AG09319 (cell line): ENCODE measurements around the gene MPP1.

ENCODE experiments used
- DNase-seq: peaks from one replicate; pipeline ENCODE4 v3.0.0-alpha.2; 2010; ENCODE audit warnings: low read depth; ENCODE audit errors: extremely low read depth
- TF ChIP-seq, protein P1 (sequence below): IDR thresholded peaks from 2 replicates; pipeline ENCODE4 v1.5.1; 2011; ENCODE audit warnings: low read depth, mild to moderate bottlenecking, inconsistent platforms, low read length, moderate library complexity

The MPP1 gene

DNA sequence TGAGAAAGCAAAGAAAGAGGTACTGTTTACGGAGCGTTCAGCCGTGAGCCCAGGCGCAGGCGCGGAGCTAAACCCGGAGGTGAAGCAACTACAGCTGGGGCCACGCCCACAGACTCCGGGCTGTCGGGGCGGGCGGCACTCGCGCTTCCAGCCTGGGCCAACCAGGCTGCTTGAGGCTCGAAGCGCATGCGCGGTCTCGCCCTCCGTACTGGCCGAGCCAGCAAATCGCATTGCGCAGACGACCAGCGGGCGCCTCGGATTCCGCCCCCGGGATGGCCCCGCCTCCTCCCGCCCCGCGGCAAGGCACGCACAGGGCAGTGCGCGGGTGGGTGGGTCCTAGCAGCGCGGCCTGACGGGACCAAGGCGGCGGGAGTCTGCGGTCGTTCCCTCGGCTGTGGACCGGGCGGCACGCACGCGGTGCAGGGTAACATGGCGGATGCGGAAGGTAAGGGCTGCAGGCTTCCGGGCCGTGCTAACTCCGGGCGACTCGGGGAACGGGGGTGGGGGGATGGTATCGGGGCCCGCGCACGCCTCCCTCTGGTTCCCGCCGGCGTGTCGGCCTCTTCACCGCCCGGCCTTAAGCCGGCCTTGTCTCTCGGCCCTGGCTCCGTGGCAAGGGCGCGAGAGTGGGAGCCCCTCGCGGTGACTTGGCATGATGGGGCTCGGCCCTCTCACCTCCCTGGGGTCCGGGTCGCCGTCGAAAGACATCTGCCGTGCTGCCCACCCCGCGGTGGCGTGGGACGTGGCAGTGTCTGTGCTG lies 42.6 kb downstream of the MPP1 start, which contains the start of gene DKC1:
Gene DKC1 (plus strand): TSS at position 328 of the 760 bp plus-strand sequence. CDS start 102 bp downstream, at position 430.
- TF ChIP-seq, protein P1, sequence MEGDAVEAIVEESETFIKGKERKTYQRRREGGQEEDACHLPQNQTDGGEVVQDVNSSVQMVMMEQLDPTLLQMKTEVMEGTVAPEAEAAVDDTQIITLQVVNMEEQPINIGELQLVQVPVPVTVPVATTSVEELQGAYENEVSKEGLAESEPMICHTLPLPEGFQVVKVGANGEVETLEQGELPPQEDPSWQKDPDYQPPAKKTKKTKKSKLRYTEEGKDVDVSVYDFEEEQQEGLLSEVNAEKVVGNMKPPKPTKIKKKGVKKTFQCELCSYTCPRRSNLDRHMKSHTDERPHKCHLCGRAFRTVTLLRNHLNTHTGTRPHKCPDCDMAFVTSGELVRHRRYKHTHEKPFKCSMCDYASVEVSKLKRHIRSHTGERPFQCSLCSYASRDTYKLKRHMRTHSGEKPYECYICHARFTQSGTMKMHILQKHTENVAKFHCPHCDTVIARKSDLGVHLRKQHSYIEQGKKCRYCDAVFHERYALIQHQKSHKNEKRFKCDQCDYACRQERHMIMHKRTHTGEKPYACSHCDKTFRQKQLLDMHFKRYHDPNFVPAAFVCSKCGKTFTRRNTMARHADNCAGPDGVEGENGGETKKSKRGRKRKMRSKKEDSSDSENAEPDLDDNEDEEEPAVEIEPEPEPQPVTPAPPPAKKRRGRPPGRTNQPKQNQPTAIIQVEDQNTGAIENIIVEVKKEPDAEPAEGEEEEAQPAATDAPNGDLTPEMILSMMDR, result peak; percentile 18
- DNase-seq, result peak; percentile 88

DNA sequence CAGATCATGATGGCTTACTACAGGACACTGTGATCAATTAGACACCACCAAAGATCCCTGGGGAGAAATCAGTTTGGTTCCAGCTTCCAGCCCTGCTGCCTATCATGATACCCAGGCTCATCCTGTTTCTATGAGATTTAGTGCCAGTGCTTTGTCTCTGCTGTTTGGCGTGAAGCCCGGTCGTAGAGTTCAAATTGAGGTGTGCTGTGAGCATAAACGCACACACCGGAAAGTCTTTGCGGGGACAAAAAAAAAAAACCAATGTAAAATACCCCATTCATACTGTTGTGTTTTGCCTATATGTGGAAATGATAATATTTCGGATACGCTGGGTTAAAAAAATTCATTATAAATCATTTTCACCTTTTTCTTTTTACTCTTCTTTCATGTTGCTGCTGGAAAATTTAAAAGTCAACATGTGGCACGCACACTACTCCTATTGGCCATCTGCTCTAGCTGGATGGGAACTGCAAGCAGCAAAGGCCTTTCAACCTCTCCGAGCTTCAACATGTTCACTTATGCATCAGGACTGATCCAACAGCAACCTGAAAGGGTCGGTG lies 43.2 kb downstream of the MPP1 start:
- TF ChIP-seq, protein P1, result no peak
- DNase-seq, result no peak

DNA sequence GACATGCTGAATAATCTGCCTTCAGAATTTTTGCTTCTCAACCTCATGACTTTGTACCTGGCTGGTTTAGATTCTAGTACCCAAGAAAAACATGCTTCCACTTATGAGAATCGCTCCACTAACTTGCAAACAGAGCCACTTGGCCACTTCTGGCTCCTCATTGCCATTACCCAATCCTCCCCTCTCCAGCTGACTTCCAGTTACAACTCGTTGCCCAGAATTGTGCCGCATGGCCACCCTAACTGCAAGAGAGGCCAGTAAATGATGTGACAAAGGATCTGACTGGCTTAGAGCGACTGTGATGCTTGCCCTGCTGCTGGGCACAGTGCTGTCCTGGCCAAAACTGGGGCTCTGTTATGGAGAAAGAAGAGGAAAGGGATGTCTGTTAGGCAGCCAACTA lies 46.6 kb downstream of the MPP1 start:
- DNase-seq, result no peak
- TF ChIP-seq, protein P1, result no peak

DNA sequence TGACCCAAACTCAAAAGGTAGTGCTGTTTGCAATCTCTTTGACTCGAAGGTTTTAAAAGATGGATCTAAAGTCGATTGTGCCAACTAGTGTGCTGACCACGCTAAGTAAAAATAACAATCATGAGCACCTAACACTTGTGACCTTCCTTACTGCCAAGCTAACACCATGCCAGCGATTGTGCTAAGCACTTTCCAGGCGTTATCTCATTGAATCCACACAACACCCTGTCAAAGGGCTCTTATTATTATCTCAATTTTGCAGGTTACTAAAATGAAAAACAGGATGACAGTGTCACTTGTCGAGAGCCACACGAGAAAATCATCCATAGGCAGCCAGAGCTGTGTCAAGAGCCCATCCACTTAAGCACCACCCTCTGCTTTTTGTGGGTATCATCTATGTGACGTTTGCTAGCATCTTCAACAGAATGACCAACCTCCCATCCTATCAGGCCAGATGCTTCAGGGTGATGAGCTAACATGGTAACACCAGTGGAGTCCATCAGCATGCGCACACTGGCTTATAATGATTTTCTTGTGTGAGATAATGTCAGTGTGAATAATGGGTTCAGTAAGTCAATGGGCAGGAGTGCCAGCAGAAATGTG lies 53.5 kb downstream of the MPP1 start:
- TF ChIP-seq, protein P1, result no peak
- no peak for DNase-seq

DNA sequence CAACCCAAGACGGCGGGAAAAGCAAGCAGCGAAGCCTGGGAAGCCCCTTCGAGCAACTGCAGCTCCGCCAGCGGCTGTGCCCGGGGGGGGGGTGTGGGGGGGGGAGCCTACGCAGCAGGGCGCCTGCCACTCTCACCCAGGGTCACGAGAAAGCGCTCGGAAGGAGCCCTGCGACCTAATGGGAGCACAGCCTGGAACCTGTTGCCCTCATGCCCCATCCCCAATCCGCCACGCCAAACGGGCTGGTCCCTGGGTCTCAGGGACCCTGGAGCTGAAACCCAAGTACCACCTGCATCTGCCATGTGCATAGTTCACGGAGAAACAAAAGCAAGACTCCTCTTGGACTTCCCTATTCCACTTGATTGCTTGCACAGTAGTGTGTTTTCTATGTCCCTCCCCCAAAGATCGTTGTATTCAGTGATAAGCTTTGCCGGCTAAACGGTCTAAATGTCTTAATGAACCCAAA lies 54.0 kb downstream of the MPP1 start:
- TF ChIP-seq, protein P1, result no peak
- no peak for DNase-seq

DNA sequence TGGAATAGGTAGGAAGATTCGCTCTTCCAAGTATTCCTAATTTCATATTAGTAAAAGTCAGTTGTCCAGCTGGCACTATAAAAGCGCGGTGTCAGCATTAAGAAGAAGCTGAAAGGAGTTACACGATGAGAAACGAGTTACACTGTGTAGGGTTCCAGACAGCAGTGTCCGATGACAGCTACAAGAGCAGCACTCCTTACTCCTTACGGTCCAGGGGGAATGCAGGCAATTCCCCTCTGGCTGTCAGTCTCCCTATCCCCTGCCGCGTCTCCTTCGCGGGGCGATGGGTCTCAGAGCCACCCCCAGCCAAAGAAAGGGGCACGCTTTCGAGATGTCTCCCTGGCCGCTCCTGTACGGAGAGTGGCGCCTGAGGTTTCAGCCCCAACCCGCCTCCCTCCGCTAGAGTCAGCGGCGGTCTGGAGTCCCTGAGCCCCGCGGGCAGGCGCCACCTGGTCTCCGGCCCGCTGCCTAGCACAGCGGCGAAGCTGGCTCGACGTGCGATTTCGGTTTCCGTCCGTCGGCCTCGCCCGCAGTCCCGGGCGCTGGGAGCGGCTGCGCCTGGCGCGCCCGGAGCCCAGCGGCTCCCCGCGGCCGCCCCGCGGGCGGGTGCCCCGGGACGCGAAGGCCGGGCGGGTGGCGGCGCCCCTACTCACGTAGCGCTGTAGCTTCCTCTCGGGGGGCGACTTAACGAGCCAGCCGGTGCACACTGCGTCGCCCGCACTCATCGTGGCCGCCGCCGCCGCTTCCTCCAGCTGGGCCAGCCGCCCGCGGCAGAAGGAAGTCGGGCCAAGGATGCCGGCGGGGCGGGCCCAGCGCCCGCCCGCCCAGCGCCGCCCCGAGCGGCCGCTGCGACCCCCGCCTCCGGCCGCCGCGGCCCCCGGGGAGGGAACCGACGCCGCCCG lies 54.7 kb downstream of the MPP1 start, which contains the start of gene GAB3:
Gene GAB3 (minus strand): TSS at position 777 of the 902 bp plus-strand sequence. CDS start 52 bp downstream, at position 725.
- no peak for DNase-seq
- TF ChIP-seq, protein P1, result no peak
